NCI-H2081 treated with DMSO at 0.1 percent for 48 hours (cell line): ENCODE results near the gene GSK3A.
A peak's percentile ranks its signal among the peaks of the same experiment; 100 is the strongest.

ENCODE experiments used
- DNase-seq: peaks from one replicate; lab custom pipeline; 2025; lab: John Stamatoyannopoulos, UW

The GSK3A gene

GRCh38 chr19:42225718-42226292 is 16.6 kb downstream of the GSK3A start:
- no peak for DNase-seq

- DNase-seq, result no peak
Observed at GRCh38 chr19:42224940-42225717, 17.3 kb downstream of the GSK3A start.

- no peak for DNase-seq
Observed at GRCh38 chr19:42220751-42221097, 21.7 kb downstream of the GSK3A start.

GRCh38 chr19:42219812-42220750 is 22.3 kb downstream of the GSK3A start, which contains the start of gene ZNF526:
ZNF526 (plus strand) TSS chr19:42220312; CDS start chr19:42224404, 4,092 bp downstream.
- peak; percentile 82 for DNase-seq

GRCh38 chr19:42217520-42218437 is 24.6 kb downstream of the GSK3A start, which contains the start of gene DEDD2:
DEDD2 (minus strand) TSS chr19:42217677; CDS start chr19:42217007, 670 bp downstream.
- peak; percentile 66 for DNase-seq

- no peak for DNase-seq
Observed at GRCh38 chr19:42216653-42217519, 25.5 kb downstream of the GSK3A start.

- no peak for DNase-seq
Observed at GRCh38 chr19:42214810-42215485, 27.5 kb downstream of the GSK3A start.

- DNase-seq, result no peak
Observed at GRCh38 chr19:42212886-42213285, 29.5 kb downstream of the GSK3A start.

GRCh38 chr19:42208612-42209011 is 33.8 kb downstream of the GSK3A start:
- DNase-seq, result no peak

- DNase-seq, result no peak
Observed at GRCh38 chr19:42207767-42208271, 34.6 kb downstream of the GSK3A start.

- DNase-seq, result no peak
Observed at GRCh38 chr19:42206871-42207755, 35.3 kb downstream of the GSK3A start.

- no peak for DNase-seq
Observed at GRCh38 chr19:42204664-42205063, 37.7 kb downstream of the GSK3A start.

- no peak for DNase-seq
Observed at GRCh38 chr19:42203700-42204099, 38.7 kb downstream of the GSK3A start.

- no peak for DNase-seq
Observed at GRCh38 chr19:42202290-42202880, 40.0 kb downstream of the GSK3A start.

GRCh38 chr19:42201489-42202289 is 40.7 kb downstream of the GSK3A start:
- no peak for DNase-seq

- no peak for DNase-seq
Observed at GRCh38 chr19:42200116-42200715, 42.2 kb downstream of the GSK3A start.
